Measurements from ENCODE around the gene SH3BP1.

DNA sequence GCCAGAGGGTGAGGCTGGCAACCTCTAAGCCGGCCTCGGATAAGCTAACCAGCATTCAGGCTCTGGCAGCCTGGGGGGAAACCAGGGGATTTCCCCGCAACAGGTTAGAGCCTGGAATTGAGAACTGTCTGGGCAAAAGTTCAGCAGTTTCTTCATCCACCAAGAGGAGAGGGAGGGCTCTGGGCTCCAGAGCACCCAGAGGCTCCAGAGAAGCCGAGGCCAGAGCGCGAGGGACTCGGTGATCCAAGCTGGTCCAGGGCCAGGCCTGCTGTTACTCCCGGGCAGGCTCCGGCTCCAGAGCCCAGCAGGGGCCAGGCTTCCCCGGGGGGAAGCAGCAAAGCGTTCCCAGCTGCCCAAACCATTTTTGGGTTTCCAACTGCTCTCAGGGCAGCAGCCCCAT lies 13.3 kb upstream of the SH3BP1 start:
- TF ChIP-seq FOXA1 (IDR thresholded peaks at IDR 0.05): no peak
- TF ChIP-seq BHLHE40 (IDR thresholded peaks at IDR 0.05; ENCODE audit: borderline replicate concordance): no peak
- TF ChIP-seq TARDBP (IDR thresholded peaks at IDR 0.05): no peak
- no peak for TF ChIP-seq FOXM1 (IDR thresholded peaks at IDR 0.05; ENCODE audit: borderline replicate concordance)
- TF ChIP-seq, protein P1, sequence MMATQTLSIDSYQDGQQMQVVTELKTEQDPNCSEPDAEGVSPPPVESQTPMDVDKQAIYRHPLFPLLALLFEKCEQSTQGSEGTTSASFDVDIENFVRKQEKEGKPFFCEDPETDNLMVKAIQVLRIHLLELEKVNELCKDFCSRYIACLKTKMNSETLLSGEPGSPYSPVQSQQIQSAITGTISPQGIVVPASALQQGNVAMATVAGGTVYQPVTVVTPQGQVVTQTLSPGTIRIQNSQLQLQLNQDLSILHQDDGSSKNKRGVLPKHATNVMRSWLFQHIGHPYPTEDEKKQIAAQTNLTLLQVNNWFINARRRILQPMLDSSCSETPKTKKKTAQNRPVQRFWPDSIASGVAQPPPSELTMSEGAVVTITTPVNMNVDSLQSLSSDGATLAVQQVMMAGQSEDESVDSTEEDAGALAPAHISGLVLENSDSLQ (IDR thresholded peaks at IDR 0.05): no peak
- TF ChIP-seq SUZ12 (IDR thresholded peaks at IDR 0.05): no peak
- no peak for TF ChIP-seq ARNT (IDR thresholded peaks at IDR 0.05)
- no peak for TF ChIP-seq FOXK2 (IDR thresholded peaks at IDR 0.05)
- TF ChIP-seq ELF4 (IDR thresholded peaks at IDR 0.05): no peak
- TF ChIP-seq CTBP1 (IDR thresholded peaks at IDR 0.05; ENCODE audit: borderline replicate concordance): no peak
- no peak for TF ChIP-seq ZNF384 (IDR thresholded peaks at IDR 0.05)
- TF ChIP-seq HDGF (IDR thresholded peaks at IDR 0.05; ENCODE audit: borderline replicate concordance): no peak
- TF ChIP-seq SP1 (IDR thresholded peaks at IDR 0.05): no peak

Measured in HEK293T (cell line).